Measurements from ENCODE around the gene DDX54. TPM values are rescaled to one million over a fixed set of nuclear protein-coding genes. Genes with fewer than 3 reads are reported as not detected.

Gene DDX54
- total RNA-seq, 4 donors from 2014 or later, result 29.1 to 59.6 (median 52.7) TPM

- intact Hi-C loops (cut with DNase I), result loop anchor here (5.0 kb wide), 1 partner anchor 105 kb away; no protein-coding TSS in a partner anchor
- TF ChIP-seq POLR2AphosphoS5 (IDR thresholded peaks at IDR 0.05) (no peak), EP300 (IDR thresholded peaks at IDR 0.05) (no peak), POLR2A (IDR thresholded peaks at IDR 0.05; ENCODE audit: low read depth) (no peak), CTCF (IDR thresholded peaks at IDR 0.05) (no peak)
- Histone ChIP-seq H3K4me3 (peak overlapping the region; percentile 42 to 58 (median 48)), H3K36me3 (peaks cover 0 to 2% (median 2%) of the 10 kb centered on the region in 4 donors), H3K4me1 (peaks cover 18 to 38% (median 35%) of the 10 kb centered on the region in 4 donors), H3K9me3 (peaks cover 0 to under 1% (median 0%) of the 10 kb centered on the region in 4 donors), H3K27ac (replicated peaks in 1 of 4) (no peak overlapping the region), H3K27me3 (peaks cover 0 to 70% (median 25%) of the 10 kb centered on the region in 4 donors)
- no peak for DNase-seq (ENCODE audit: extremely low spot score)
- 43% methylated on average over 5 of the region's 9 CpGs for WGBS
Measured at GRCh38 chr12:113152196-113152834, 33.0 kb downstream of the DDX54 start.

- DNase-seq (ENCODE audit: extremely low spot score), result no peak
- Histone ChIP-seq H3K27ac (replicated peaks in 1 of 4) (no peak overlapping the region), H3K36me3 (no peaks in the 10 kb centered on the region), H3K4me1 (peaks cover 18 to 38% (median 35%) of the 10 kb centered on the region in 4 donors), H3K4me3 (no peak overlapping the region), H3K27me3 (peaks cover 0 to 65% (median 25%) of the 10 kb centered on the region in 4 donors), H3K9me3 (peaks cover 0 to 6% (median 0%) of the 10 kb centered on the region in 4 donors)
- intact Hi-C loops (cut with DNase I), result loop anchor here (5.0 kb wide), 1 partner anchor 104 kb away; no protein-coding TSS in a partner anchor
- TF ChIP-seq CTCF (IDR thresholded peaks at IDR 0.05) (no peak), POLR2AphosphoS5 (IDR thresholded peaks at IDR 0.05) (no peak), EP300 (IDR thresholded peaks at IDR 0.05) (no peak), POLR2A (IDR thresholded peaks at IDR 0.05; ENCODE audit: low read depth) (no peak)
- WGBS, result 95% methylated on average over 3 of the region's 3 CpGs
Measured at GRCh38 chr12:113151655-113152054, 33.6 kb downstream of the DDX54 start.

GRCh38 chr12:113149361-113150150 is 35.7 kb downstream of the DDX54 start, which contains the start of gene CFAP73:
TSS of gene CFAP73 (plus strand) at chr12:113149724. CDS start at chr12:113149858, 134 bp downstream.
- no peak within 1 kb of the TSS for H3K4me3 ChIP-seq
- peaks cover 18 to 32% (median 29%) of the 10 kb centered on the region in 4 donors for H3K4me1 ChIP-seq
- WGBS, result 40% methylated on average over 8 of the region's 22 CpGs
- no peak for DNase-seq (ENCODE audit: extremely low spot score)
- TF ChIP-seq POLR2AphosphoS5 (IDR thresholded peaks at IDR 0.05) (no peak), POLR2A (IDR thresholded peaks at IDR 0.05; ENCODE audit: low read depth) (no peak), EP300 (IDR thresholded peaks at IDR 0.05) (no peak), CTCF (IDR thresholded peaks at IDR 0.05) (no peak)
- H3K9me3 ChIP-seq, result peaks cover 0 to 6% (median 0%) of the 10 kb centered on the region in 4 donors
- no peaks in the 10 kb centered on the region for H3K36me3 ChIP-seq
- H3K27me3 ChIP-seq, result peaks cover 0 to 44% (median 18%) of the 10 kb centered on the region in 4 donors
- H3K27ac ChIP-seq (replicated peaks in 1 of 4), result no peak within 1 kb of the TSS
- intact Hi-C loops (cut with DNase I), result loop anchor here (5.0 kb wide), 1 partner anchor 102 kb away; no protein-coding TSS in a partner anchor

- H3K36me3 ChIP-seq, result no peaks in the 10 kb centered on the region
- peaks cover 0 to 9% (median 9%) of the 10 kb centered on the region in 4 donors for H3K4me1 ChIP-seq
- WGBS, result 69% methylated on average over 2 of the region's 2 CpGs
- no peak for TF ChIP-seq CTCF (IDR thresholded peaks at IDR 0.05)
- TF ChIP-seq POLR2A (IDR thresholded peaks at IDR 0.05; ENCODE audit: low read depth), result no peak
- TF ChIP-seq EP300 (IDR thresholded peaks at IDR 0.05), result no peak
- no peak for TF ChIP-seq POLR2AphosphoS5 (IDR thresholded peaks at IDR 0.05)
- peaks cover 0 to 26% (median 2%) of the 10 kb centered on the region in 4 donors for H3K27me3 ChIP-seq
- no peak overlapping the region for H3K27ac ChIP-seq (replicated peaks in 1 of 4)
- H3K4me3 ChIP-seq, result no peak overlapping the region
- peaks cover 0 to 6% (median 0%) of the 10 kb centered on the region in 4 donors for H3K9me3 ChIP-seq
- intact Hi-C loops (cut with DNase I), result no loop called here
- DNase-seq (ENCODE audit: extremely low spot score), result no peak
Measured at GRCh38 chr12:113146999-113147398, 38.3 kb downstream of the DDX54 start.
